Measurements from ENCODE around the gene ALOX5AP. TPM values are rescaled to one million over a fixed set of nuclear protein-coding genes. Genes with fewer than 3 reads are reported as not detected.

Gene ALOX5AP
- total and polyA plus RNA-seq, 10 of the 15 experiments (the other 5 are each of a cell fraction or from before 2014, with no cell fraction given) = 45.9 to 426 (median 109) TPM

DNA sequence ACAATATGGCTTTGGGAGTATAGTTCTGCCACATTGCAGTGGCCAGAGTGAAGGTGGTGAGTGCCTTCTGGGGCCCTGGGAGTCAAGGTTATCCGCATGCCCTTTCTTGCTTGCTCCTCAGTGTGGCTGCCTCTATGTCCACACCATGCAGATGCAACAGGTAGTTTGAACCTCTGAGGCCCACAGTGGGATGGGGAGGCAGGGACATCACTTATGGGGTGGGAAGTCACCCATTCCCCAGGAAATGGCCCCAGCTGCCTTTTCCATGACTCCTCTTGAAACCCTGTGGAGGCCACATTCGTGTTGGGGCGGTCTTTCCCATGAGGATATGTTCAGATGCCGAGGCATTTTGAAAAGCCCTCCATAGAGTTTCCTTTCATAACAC, 20.0 kb upstream of the ALOX5AP start:
- no peak overlapping the region for H3K27ac ChIP-seq (ENCODE audit: control insufficient read depth, insufficient read depth)
- 57% methylated on average over 4 of the region's 4 CpGs for WGBS (ENCODE audit: insufficient coverage, insufficient replicate concordance, low lambda C conversion rate, missing lambda C conversion rate)
- FAIRE-seq (no peak), DNase-seq (ENCODE audit: low read depth, low spot score) (no peak), ATAC-seq (no peak)
- POLR2A ChIA-PET = interaction anchor here (1.1 kb wide), 1 partner anchor 8 kb away, joined by 4 read pairs; no protein-coding TSS in a partner anchor
- H3K79me2 ChIP-seq (ENCODE audit: control insufficient read depth, insufficient read depth, low read length) = no peaks in the 10 kb centered on the region
- in situ Hi-C loops (cut with MboI) (no loop called here), intact Hi-C loops (cut with micrococcal nuclease; ENCODE audit: unreplicated experiment) (no loop called here)
- RAD21 ChIA-PET (ENCODE audit: unreplicated experiment) = no interaction called here
- no peaks in the 10 kb centered on the region for H3K9me3 ChIP-seq (replicated peaks; ENCODE audit: control insufficient read depth, insufficient read depth, low read length)
- H3K9ac ChIP-seq (ENCODE audit: control insufficient read depth, insufficient read depth, low read length) = no peak overlapping the region
- CTCF ChIA-PET = interaction anchor here (0.6 to 1.3 kb wide), 2 partner anchors 8 to 92 kb away, joined by 3 read pairs; no protein-coding TSS in a partner anchor
- SMC1A ChIA-PET (ENCODE audit: uncharacterized antibody, unreplicated experiment) = interaction anchor here (0.9 to 2.6 kb wide), 5 partner anchors 10 to 82 kb away, joined by 3 to 8 read pairs (median 4); no protein-coding TSS in a partner anchor
- peaks cover 16% of the 10 kb centered on the region for H3K4me1 ChIP-seq (ENCODE audit: control insufficient read depth, insufficient read depth, low read length)
- no peaks in the 10 kb centered on the region for H3K36me3 ChIP-seq (ENCODE audit: control insufficient read depth in 2 of 2, insufficient read depth in 2 of 2, low read length in 1 of 2)
- no TSS peak for BruUV-seq (replicated peaks)
- no peak overlapping the region for H2AFZ ChIP-seq (ENCODE audit: control insufficient read depth, low read depth, low read length)
- no peaks in the 10 kb centered on the region for H3K27me3 ChIP-seq (replicated peaks in 1 of 2; ENCODE audit: control insufficient read depth in 2 of 2, insufficient read depth in 2 of 2, low read length in 1 of 2)
- no peak overlapping the region for H3K4me2 ChIP-seq (ENCODE audit: control insufficient read depth, insufficient read depth)
- no peak overlapping the region for H3K4me3 ChIP-seq
- no peaks in the 10 kb centered on the region for H4K20me1 ChIP-seq (ENCODE audit: control insufficient read depth, insufficient read depth)
- TF ChIP-seq SMARCA5 (IDR thresholded peaks at IDR 0.05) = no peak
- TF ChIP-seq MXI1 (IDR thresholded peaks at IDR 0.05; ENCODE audit: low read depth, low read length) = no peak
- no peak for TF ChIP-seq ZNF207 (IDR thresholded peaks at IDR 0.05; ENCODE audit: borderline replicate concordance)
- TF ChIP-seq ZZZ3 (IDR thresholded peaks at IDR 0.05; ENCODE audit: control insufficient read depth, insufficient read length, low read depth) = no peak
- TF ChIP-seq ASH2L (IDR thresholded peaks at IDR 0.05; ENCODE audit: borderline replicate concordance, low read depth) = no peak
- TF ChIP-seq GATAD2B (conservative IDR thresholded peaks at IDR 0.05; ENCODE audit: low read depth) = no peak

DNA sequence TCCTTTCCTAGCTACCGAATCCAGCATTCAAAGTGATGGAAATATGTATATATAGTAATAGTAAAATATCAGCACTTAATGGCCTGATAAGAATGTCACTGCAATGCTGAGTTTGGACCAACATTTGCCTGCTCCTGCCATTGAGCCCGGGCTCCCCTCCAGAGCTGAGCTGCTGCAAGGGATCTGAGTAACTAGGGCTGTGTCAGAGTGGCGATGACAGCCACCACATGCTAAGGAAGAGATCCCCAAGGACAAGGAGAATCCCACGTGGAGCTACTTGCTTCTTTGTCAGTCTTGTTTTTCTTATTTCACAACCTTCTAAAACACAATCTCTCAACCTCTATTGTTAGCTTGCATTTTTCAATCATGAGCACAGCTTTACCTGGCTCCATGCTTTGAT, 19.5 kb upstream of the ALOX5AP start:
- H3K36me3 ChIP-seq (ENCODE audit: control insufficient read depth in 2 of 2, insufficient read depth in 2 of 2, low read length in 1 of 2) = no peaks in the 10 kb centered on the region
- FAIRE-seq (no peak), ATAC-seq (no peak), DNase-seq (ENCODE audit: low read depth, low spot score) (no peak)
- no peak overlapping the region for H3K4me3 ChIP-seq
- RAD21 ChIA-PET (ENCODE audit: unreplicated experiment) = interaction anchor here (0.7 to 0.9 kb wide), 2 partner anchors 20 to 37 kb away, joined by 3 to 4 read pairs; no protein-coding TSS in a partner anchor
- H3K27me3 ChIP-seq (replicated peaks in 1 of 2; ENCODE audit: control insufficient read depth in 2 of 2, insufficient read depth in 2 of 2, low read length in 1 of 2) = no peaks in the 10 kb centered on the region
- no peaks in the 10 kb centered on the region for H4K20me1 ChIP-seq (ENCODE audit: control insufficient read depth, insufficient read depth)
- peaks cover 18% of the 10 kb centered on the region for H3K4me1 ChIP-seq (ENCODE audit: control insufficient read depth, insufficient read depth, low read length)
- no peak overlapping the region for H3K27ac ChIP-seq (ENCODE audit: control insufficient read depth, insufficient read depth)
- SMC1A ChIA-PET (ENCODE audit: uncharacterized antibody, unreplicated experiment) = interaction anchor here (0.9 to 2.6 kb wide), 5 partner anchors 9 to 81 kb away, joined by 3 to 8 read pairs (median 4); no protein-coding TSS in a partner anchor
- BruUV-seq (replicated peaks) = no TSS peak
- intact Hi-C loops (cut with micrococcal nuclease; ENCODE audit: unreplicated experiment) (no loop called here), in situ Hi-C loops (cut with MboI) (no loop called here)
- TF ChIP-seq NRF1 (conservative IDR thresholded peaks at IDR 0.05; ENCODE audit: low read depth, low read length) (no peak), NFYA (IDR thresholded peaks at IDR 0.05; ENCODE audit: borderline replicate concordance, low read depth, low read length) (no peak), SPI1 (IDR thresholded peaks at IDR 0.05; ENCODE audit: borderline replicate concordance, insufficient read depth, low read depth, low read length) (no peak), KDM1A (IDR thresholded peaks at IDR 0.05; ENCODE audit: borderline replicate concordance) (no peak), ZNF622 (IDR thresholded peaks at IDR 0.05) (no peak), SREBF1 (IDR thresholded peaks at IDR 0.05; ENCODE audit: low read length) (no peak), PAX5 (IDR thresholded peaks at IDR 0.05; ENCODE audit: borderline replicate concordance, low read depth, low read length) (no peak), RELA (IDR thresholded peaks at IDR 0.05; ENCODE audit: borderline replicate concordance, partially characterized antibody) (no peak)
- POLR2A ChIA-PET = interaction anchor here (1.1 kb wide), 1 partner anchor 8 kb away, joined by 4 read pairs; no protein-coding TSS in a partner anchor
- no peak overlapping the region for H2AFZ ChIP-seq (ENCODE audit: control insufficient read depth, low read depth, low read length)
- H3K4me2 ChIP-seq (ENCODE audit: control insufficient read depth, insufficient read depth) = no peak overlapping the region
- H3K9me3 ChIP-seq (replicated peaks; ENCODE audit: control insufficient read depth, insufficient read depth, low read length) = no peaks in the 10 kb centered on the region
- CTCF ChIA-PET = interaction anchor here (0.6 to 1.3 kb wide), 2 partner anchors 8 to 92 kb away, joined by 3 read pairs; no protein-coding TSS in a partner anchor
- no peak overlapping the region for H3K9ac ChIP-seq (ENCODE audit: control insufficient read depth, insufficient read depth, low read length)
- H3K79me2 ChIP-seq (ENCODE audit: control insufficient read depth, insufficient read depth, low read length) = no peaks in the 10 kb centered on the region
- 20% methylated on average over 4 of the region's 4 CpGs for whole genome bisulfite sequencing (ENCODE audit: insufficient coverage, insufficient replicate concordance, low lambda C conversion rate, missing lambda C conversion rate)

Measured in GM12878 (cell line).